ENCODE results near the gene NHLRC4. TPM values are rescaled to one million over a fixed set of nuclear protein-coding genes. Genes with fewer than 3 reads are reported as not detected.

NHLRC4 gene
- total RNA-seq, 5 donors from 2014 or later (not counting 1 experiment from before 2014, with no cell fraction given): 1.3 to 5.0 (median 3.6) TPM

DNA sequence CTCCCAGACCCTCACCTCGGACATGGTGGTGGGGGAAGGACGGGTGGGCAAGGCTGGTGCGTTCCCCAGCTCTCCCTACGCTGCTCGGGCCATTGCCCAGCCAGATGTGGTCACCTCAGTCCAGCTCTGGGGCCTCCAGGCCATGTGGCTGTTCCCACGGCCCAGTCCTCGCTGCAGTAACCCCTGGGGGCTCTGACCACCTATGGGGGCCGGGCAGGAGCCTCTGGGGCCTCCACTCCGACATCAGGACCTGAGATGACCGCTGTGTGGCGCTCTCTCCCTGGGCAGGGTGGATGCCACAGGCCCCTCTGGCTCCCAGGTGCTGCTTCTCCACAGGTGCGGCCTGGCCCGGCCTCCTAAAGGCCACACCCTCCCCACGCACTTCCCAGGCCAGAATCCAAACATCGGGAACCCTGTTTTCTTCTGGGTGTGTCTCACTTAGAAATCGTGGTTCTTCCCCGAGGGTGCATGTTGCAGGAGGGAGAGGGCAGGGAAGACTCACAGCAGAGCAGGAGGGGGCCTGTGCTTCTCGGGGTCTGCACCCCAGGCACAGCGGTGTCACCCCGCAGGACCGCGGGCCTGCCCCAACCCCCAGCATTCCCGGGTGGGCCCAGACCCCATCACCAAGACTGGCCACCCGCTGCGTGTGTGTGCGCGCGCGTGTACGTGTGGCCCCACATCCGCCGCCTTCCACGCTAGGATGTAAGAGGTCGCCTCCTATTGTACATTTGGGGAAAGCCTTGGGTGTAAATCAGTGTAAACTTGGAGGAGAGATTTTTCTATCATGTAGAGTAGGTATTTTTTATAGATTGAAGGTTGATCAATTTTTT is 45.2 kb upstream of the NHLRC4 start:
- no peak overlapping the region for H3K4me3 ChIP-seq (ENCODE audit: control insufficient read depth in 1 of 2, extremely low read depth in 1 of 2, low read length in 1 of 2)
- no peak for ATAC-seq (replicated peaks in 1 of 4)
- H3K36me3 Mint-ChIP-seq: no peaks in the 10 kb centered on the region
- peaks cover 10 to 22% of the 10 kb centered on the region in 2 experiments for H3K4me1 ChIP-seq (ENCODE audit: control insufficient read depth in 1 of 2, extremely low read depth in 1 of 2, insufficient read depth in 2 of 2, low read length in 2 of 2)
- peaks cover 5 to 20% (median 17%) of the 10 kb centered on the region in 3 donors for H3K4me1 Mint-ChIP-seq
- 92% methylated on average over 9 of the region's 34 CpGs for WGBS (ENCODE audit: insufficient coverage)
- H3K27ac Mint-ChIP-seq: no peak overlapping the region
- no peaks in the 10 kb centered on the region for H3K27me3 Mint-ChIP-seq
- ChIA-PET CTCF (no interaction called here), POLR2A (no interaction called here)
- H3K4me3 Mint-ChIP-seq: no peak overlapping the region
- no peaks in the 10 kb centered on the region for H3K9me3 ChIP-seq
- peaks cover 0 to 2% of the 10 kb centered on the region in 2 experiments for H3K27me3 ChIP-seq (replicated peaks in 1 of 2; ENCODE audit: control insufficient read depth in 2 of 2, extremely low read depth in 1 of 2, insufficient read depth in 2 of 2, low read length in 1 of 2)
- no peak for DNase-seq
- peaks cover 2 to 6% of the 10 kb centered on the region in 2 donors for H3K36me3 ChIP-seq (ENCODE audit: control insufficient read depth in 2 of 2, extremely low read depth in 1 of 2, insufficient read depth in 1 of 2, low read length in 1 of 2)
- H3K9me3 Mint-ChIP-seq: no peaks in the 10 kb centered on the region
- no peak overlapping the region for H3K27ac ChIP-seq (ENCODE audit: low read length)

DNA sequence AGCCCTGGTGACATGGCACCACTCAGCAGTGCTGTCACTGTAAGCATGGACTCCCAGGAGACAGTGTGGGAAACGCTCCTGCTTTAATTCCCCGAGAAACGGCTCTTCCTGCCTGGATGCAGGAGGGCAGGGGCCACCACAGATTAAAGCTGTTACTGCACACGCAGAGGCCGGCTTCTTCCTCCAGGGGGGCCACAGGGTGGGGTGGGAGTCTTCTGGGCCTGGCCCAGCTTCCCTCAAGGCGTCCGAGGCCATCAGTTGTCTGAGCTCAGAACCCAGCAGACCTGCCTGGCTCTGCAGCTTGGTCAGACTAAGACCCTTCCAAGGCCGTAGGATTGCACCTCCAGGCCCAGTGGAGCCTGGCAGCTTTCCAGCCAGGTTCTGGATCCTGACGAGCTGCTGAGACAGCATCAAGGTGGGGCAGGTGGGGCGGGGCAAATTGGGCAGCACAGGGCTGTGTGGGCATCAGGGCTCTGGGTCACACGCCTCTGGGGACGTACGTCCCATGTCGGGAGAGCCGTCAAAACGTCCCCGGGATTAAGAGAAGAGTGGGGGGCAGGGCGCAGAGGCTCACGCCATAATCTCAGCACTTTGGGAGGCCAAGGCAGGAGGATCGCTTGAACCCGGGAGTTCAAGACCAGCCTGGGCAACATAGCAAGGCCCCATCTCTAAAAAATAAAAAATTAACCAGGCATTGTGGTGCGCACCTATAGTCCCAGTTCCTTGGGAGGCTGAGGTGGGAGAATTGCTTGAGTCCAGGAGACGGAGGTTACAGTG is 44.3 kb upstream of the NHLRC4 start:
- Histone ChIP-seq H3K36me3 (ENCODE audit: control insufficient read depth in 2 of 2, extremely low read depth in 1 of 2, insufficient read depth in 1 of 2, low read length in 1 of 2) (peaks cover 2 to 6% of the 10 kb centered on the region in 2 donors), H3K4me3 (ENCODE audit: control insufficient read depth in 1 of 2, extremely low read depth in 1 of 2, low read length in 1 of 2) (no peak overlapping the region), H3K27me3 (replicated peaks in 1 of 2; ENCODE audit: control insufficient read depth in 2 of 2, extremely low read depth in 1 of 2, insufficient read depth in 2 of 2, low read length in 1 of 2) (peaks cover 0 to 2% of the 10 kb centered on the region in 2 experiments), H3K4me1 (ENCODE audit: control insufficient read depth in 1 of 2, extremely low read depth in 1 of 2, insufficient read depth in 2 of 2, low read length in 2 of 2) (peaks cover 10 to 26% of the 10 kb centered on the region in 2 experiments), H3K9me3 (no peaks in the 10 kb centered on the region), H3K27ac (ENCODE audit: low read length) (no peak overlapping the region)
- Mint-ChIP-seq H3K4me3 (no peak overlapping the region), H3K36me3 (no peaks in the 10 kb centered on the region), H3K9me3 (no peaks in the 10 kb centered on the region), H3K4me1 (peaks cover 7 to 22% (median 19%) of the 10 kb centered on the region in 3 donors), H3K27ac (peak overlapping the region in 1 of 2 donors; percentile 64), H3K27me3 (no peaks in the 10 kb centered on the region)
- no peak for ATAC-seq (replicated peaks in 1 of 4)
- DNase-seq: no peak
- ChIA-PET POLR2A (no interaction called here), CTCF (no interaction called here)
- 90% methylated on average over 18 of the region's 23 CpGs for WGBS (ENCODE audit: insufficient coverage)

DNA sequence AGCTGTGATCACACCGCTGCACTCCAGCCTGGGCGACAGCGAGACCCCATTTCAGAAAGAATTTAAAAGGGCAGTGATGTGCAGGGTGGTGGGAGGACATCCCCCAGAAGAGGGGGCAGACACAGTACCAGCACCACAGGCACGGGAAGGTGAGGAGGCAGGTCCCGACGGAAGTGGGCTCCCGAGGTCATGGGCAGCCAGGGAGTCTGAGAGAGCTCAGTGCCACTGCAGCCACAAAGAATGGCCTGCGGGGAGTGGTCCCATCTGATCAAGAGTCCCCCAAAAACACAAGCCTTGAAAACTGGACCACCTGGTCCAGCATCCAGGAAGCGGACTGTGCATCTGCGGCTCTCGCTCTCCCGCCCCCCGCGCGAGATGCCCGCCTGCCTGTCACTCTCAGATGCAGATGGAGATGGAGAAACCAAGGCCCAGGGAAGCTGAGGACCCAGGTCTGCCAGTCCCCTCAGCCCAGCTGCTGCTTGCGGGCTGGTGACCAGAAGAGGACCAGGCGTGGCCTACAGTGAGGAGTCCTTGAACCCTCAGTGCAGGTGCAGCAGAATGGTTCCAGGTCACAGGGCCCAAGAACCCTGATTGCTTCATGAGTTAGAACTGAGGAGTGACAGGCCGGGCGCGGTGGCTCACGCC is 43.6 kb upstream of the NHLRC4 start:
- Histone ChIP-seq H3K9me3 (no peaks in the 10 kb centered on the region), H3K4me3 (ENCODE audit: control insufficient read depth in 1 of 2, extremely low read depth in 1 of 2, low read length in 1 of 2) (no peak overlapping the region), H3K27me3 (replicated peaks in 1 of 2; ENCODE audit: control insufficient read depth in 2 of 2, extremely low read depth in 1 of 2, insufficient read depth in 2 of 2, low read length in 1 of 2) (peaks cover 0 to 2% of the 10 kb centered on the region in 2 experiments), H3K36me3 (ENCODE audit: control insufficient read depth in 2 of 2, extremely low read depth in 1 of 2, insufficient read depth in 1 of 2, low read length in 1 of 2) (peaks cover 2 to 6% of the 10 kb centered on the region in 2 donors), H3K27ac (ENCODE audit: low read length) (no peak overlapping the region), H3K4me1 (ENCODE audit: control insufficient read depth in 1 of 2, extremely low read depth in 1 of 2, insufficient read depth in 2 of 2, low read length in 2 of 2) (peaks cover 10 to 26% of the 10 kb centered on the region in 2 experiments)
- 96% methylated on average over 22 of the region's 22 CpGs for whole genome bisulfite sequencing (ENCODE audit: insufficient coverage)
- H3K9me3 Mint-ChIP-seq: no peaks in the 10 kb centered on the region
- ChIA-PET POLR2A (no interaction called here), CTCF (no interaction called here)
- peaks cover 7 to 22% (median 19%) of the 10 kb centered on the region in 3 donors for H3K4me1 Mint-ChIP-seq
- no peaks in the 10 kb centered on the region for H3K36me3 Mint-ChIP-seq
- DNase-seq (no peak), ATAC-seq (replicated peaks in 1 of 4) (no peak)
- H3K4me3 Mint-ChIP-seq: no peak overlapping the region
- H3K27ac Mint-ChIP-seq: peak overlapping the region in 1 of 2 donors; percentile 64
- no peaks in the 10 kb centered on the region for H3K27me3 Mint-ChIP-seq

DNA sequence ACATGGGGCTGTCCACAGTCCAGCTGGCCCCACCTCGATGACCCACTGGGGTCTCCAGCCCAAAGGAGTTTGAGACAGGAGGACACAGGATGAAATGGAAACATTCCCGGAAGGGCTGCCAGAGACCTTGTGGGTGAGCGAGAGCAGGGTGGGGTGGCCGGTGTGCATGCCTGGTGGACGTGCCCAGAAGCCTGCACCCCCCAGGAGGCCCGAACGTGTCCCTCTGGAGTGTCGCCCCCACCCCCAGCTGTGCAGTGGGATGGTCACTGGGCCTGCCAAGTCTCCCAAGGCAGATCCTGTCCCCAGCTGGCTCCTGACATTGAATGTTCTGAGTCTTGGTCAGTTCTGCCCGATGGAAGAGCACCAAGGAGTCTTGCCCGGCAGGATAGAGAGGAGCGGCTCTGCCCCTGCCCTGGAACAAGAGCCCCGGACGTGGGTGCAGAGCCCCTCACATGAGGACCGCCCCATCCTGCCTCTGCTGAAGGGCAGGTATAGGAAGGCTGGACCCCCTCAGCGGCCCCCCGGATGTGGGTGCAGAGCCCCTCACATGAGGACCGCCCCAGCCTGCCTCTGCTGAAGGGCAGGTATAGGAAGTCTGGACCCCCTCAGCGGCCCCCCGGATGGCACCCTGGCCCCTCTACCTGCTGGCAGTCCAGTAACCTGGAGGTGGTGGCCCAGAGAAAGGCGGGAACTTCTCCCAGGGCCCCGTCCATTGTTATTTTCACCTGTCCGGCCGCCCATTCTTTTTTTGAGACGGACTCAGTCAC is 42.3 kb upstream of the NHLRC4 start:
- H3K36me3 ChIP-seq (ENCODE audit: control insufficient read depth in 2 of 2, extremely low read depth in 1 of 2, insufficient read depth in 1 of 2, low read length in 1 of 2): peaks cover 0 to 6% of the 10 kb centered on the region in 2 donors
- CTCF ChIA-PET: interaction anchor here in 1 of 2 donors (0.7 kb wide), 1 partner anchor 290 kb away, joined by 3 read pairs; the partner anchor contains the start of gene FAM234A
- H3K27ac ChIP-seq (ENCODE audit: low read length): no peak overlapping the region
- POLR2A ChIA-PET: no interaction called here
- H3K9me3 Mint-ChIP-seq: no peaks in the 10 kb centered on the region
- peaks cover 12 to 37% of the 10 kb centered on the region in 2 experiments for H3K4me1 ChIP-seq (ENCODE audit: control insufficient read depth in 1 of 2, extremely low read depth in 1 of 2, insufficient read depth in 2 of 2, low read length in 2 of 2)
- H3K4me1 Mint-ChIP-seq: peaks cover 16 to 31% (median 28%) of the 10 kb centered on the region in 3 donors
- H3K9me3 ChIP-seq: no peaks in the 10 kb centered on the region
- 97% methylated on average over 16 of the region's 24 CpGs for WGBS (ENCODE audit: insufficient coverage)
- no peak for DNase-seq
- ATAC-seq (replicated peaks in 1 of 4): no peak
- no peaks in the 10 kb centered on the region for H3K27me3 Mint-ChIP-seq
- no peak overlapping the region for H3K4me3 ChIP-seq (ENCODE audit: control insufficient read depth in 1 of 2, extremely low read depth in 1 of 2, low read length in 1 of 2)
- H3K27me3 ChIP-seq (replicated peaks in 1 of 2; ENCODE audit: control insufficient read depth in 2 of 2, extremely low read depth in 1 of 2, insufficient read depth in 2 of 2, low read length in 1 of 2): peaks cover 0 to 2% of the 10 kb centered on the region in 2 experiments
- H3K27ac Mint-ChIP-seq: peak overlapping the region in 1 of 2 donors; percentile 15
- no peaks in the 10 kb centered on the region for H3K36me3 Mint-ChIP-seq
- H3K4me3 Mint-ChIP-seq: peak overlapping the region in 1 of 3 donors; percentile 24

DNA sequence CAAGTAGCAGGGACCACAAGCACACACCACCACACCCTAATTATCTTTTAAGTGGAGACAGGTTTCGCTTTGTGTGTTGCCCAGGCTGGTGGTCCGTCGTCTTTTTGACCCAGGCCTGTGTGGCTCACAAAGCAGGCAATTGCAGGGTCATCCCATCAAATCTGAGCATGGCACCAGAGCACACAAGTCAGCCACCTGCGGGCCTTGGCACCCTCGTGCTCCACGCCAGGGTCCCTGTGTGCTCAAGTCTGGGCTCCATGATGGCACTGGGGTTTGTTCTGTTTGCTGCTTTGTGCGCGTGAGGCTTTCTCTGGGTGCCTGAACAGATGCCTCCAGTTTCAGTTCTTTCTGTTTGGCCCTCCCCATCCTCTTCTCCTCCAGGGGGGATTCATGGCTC is 41.7 kb upstream of the NHLRC4 start:
- H3K4me3 Mint-ChIP-seq: peak overlapping the region in 2 of 3 donors; percentile 17 to 60
- H3K36me3 Mint-ChIP-seq: no peaks in the 10 kb centered on the region
- peaks cover 20 to 37% (median 35%) of the 10 kb centered on the region in 3 donors for H3K4me1 Mint-ChIP-seq
- H3K4me3 ChIP-seq (ENCODE audit: control insufficient read depth in 1 of 2, extremely low read depth in 1 of 2, low read length in 1 of 2): no peak overlapping the region
- no peaks in the 10 kb centered on the region for H3K9me3 Mint-ChIP-seq
- peak overlapping the region; percentile 41 for H3K27ac ChIP-seq (ENCODE audit: low read length)
- no peaks in the 10 kb centered on the region for H3K9me3 ChIP-seq
- H3K27ac Mint-ChIP-seq: peak overlapping the region; percentile 77 to 90
- CTCF ChIA-PET: no interaction called here
- no peak for ATAC-seq (replicated peaks in 1 of 4)
- peaks cover 0 to 2% of the 10 kb centered on the region in 2 experiments for H3K27me3 ChIP-seq (replicated peaks in 1 of 2; ENCODE audit: control insufficient read depth in 2 of 2, extremely low read depth in 1 of 2, insufficient read depth in 2 of 2, low read length in 1 of 2)
- peaks cover 0 to 2% of the 10 kb centered on the region in 2 donors for H3K36me3 ChIP-seq (ENCODE audit: control insufficient read depth in 2 of 2, extremely low read depth in 1 of 2, insufficient read depth in 1 of 2, low read length in 1 of 2)
- peaks cover 12 to 44% of the 10 kb centered on the region in 2 experiments for H3K4me1 ChIP-seq (ENCODE audit: control insufficient read depth in 1 of 2, extremely low read depth in 1 of 2, insufficient read depth in 2 of 2, low read length in 2 of 2)
- POLR2A ChIA-PET: no interaction called here
- no peaks in the 10 kb centered on the region for H3K27me3 Mint-ChIP-seq
- WGBS (ENCODE audit: insufficient coverage): 58% methylated on average over 7 of the region's 8 CpGs
- DNase-seq: no peak
